Thyroid gland (tissue), 4 donors: ENCODE data around the gene ADCY5.

Source experiments
- POLR2A ChIP-seq, 2 donors: fragments of 450-650 bp; IDR thresholded peaks; one replicate each; pipeline ENCODE4 v1.6.1; 2017; ENCODE audit warnings: antibody characterized with exemption in 2 of 2, mild to moderate bottlenecking in 2 of 2, moderate library complexity in 1 of 2
- TF ChIP-seq, protein P1 (sequence below), 6 experiments: fragments of 200-600 bp in 3 of 6; fragments of 450-650 bp in 3 of 6; sonication (generic) in 3 of 6; IDR thresholded peaks; one replicate each; pipeline ENCODE4 v1.5.1; 2016 to 2019; ENCODE audit warnings: antibody characterized with exemption in 6 of 6, mild to moderate bottlenecking in 2 of 6, inconsistent platforms in 1 of 6, moderate library complexity in 1 of 6

DNA sequence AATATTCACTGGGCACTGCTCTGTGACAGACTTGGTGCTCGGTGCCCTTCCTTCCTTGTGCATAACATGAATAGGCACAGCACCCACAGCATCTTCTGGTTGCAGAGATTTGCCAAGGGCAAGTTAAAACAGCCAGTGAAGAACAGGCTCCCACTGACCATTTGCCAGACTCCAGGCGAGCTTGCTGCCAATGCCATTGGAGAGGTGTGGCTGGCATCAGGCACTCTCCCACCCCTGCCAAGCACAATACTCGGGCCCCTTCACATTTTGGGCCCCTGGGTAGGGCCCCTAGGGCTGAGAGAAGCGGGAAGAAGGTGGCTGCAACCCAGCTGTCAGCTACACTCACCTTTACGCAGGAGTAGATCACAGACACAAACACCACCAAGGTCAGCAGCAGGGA is 135.0 kb downstream of the ADCY5 start:
- TF ChIP-seq, protein P1, sequence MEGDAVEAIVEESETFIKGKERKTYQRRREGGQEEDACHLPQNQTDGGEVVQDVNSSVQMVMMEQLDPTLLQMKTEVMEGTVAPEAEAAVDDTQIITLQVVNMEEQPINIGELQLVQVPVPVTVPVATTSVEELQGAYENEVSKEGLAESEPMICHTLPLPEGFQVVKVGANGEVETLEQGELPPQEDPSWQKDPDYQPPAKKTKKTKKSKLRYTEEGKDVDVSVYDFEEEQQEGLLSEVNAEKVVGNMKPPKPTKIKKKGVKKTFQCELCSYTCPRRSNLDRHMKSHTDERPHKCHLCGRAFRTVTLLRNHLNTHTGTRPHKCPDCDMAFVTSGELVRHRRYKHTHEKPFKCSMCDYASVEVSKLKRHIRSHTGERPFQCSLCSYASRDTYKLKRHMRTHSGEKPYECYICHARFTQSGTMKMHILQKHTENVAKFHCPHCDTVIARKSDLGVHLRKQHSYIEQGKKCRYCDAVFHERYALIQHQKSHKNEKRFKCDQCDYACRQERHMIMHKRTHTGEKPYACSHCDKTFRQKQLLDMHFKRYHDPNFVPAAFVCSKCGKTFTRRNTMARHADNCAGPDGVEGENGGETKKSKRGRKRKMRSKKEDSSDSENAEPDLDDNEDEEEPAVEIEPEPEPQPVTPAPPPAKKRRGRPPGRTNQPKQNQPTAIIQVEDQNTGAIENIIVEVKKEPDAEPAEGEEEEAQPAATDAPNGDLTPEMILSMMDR (IDR thresholded peaks at IDR 0.05), result no peak
- no peak for TF ChIP-seq POLR2A (IDR thresholded peaks at IDR 0.05)
